ENCODE data around the gene PALD1.
"Not testable (repeated sequence)": the region's sequence is repeated elsewhere in the genome, so short reads cannot be mapped to it uniquely, and the experiment has no call there.

Gene PALD1

DNA sequence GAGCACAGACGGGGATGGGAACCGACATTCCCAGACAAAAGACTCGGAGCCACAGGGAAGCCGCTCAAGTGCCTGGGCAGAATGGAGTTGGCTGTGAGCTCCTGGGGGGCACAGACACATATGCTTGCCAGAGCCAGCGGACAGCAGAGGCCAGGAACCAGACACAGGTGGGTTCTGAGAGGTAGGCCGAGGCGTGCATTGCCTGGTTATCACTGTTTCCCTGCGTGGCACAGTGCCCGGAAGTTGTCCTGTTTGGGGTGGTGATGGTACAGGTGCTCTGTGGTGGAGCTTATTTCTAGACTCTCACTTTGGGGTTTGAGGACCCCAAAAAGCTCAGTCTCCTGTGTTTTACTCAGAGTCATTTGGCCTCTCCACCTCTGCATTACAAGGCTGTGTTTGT lies 2.5 kb downstream of the PALD1 start:
- Histone ChIP-seq H4K20me1 (ENCODE audit: control insufficient read depth, insufficient read depth, low read depth, low read length) (peaks cover 9% of the 10 kb centered on the region; the same call in 1 of the 2 replicates), H3K4me3 (ENCODE audit: low read length) (peak overlapping the region; percentile 88), H3K36me3 (ENCODE audit: control insufficient read depth, low read length) (peaks cover 55% of the 10 kb centered on the region), H3K9me3 (ENCODE audit: control insufficient read depth, insufficient read depth, low read length) (no peaks in the 10 kb centered on the region), H3K27me3 (ENCODE audit: control insufficient read depth, low read length) (no peaks in the 10 kb centered on the region), H3K4me1 (ENCODE audit: control insufficient read depth, low read length) (peaks cover 48% of the 10 kb centered on the region), H3K27ac (ENCODE audit: low read depth, low read length) (peak overlapping the region; percentile 77), H3F3A (ENCODE audit: control insufficient read depth, insufficient read depth) (peaks cover 13% of the 10 kb centered on the region), H3K79me2 (ENCODE audit: control insufficient read depth, low read length) (peaks cover 67% of the 10 kb centered on the region), H3K9me2 (replicated peaks; ENCODE audit: control insufficient read depth, low read length) (no peaks in the 10 kb centered on the region), H3K4me2 (ENCODE audit: low read length) (peak overlapping the region; percentile 97)
- TF ChIP-seq EZH2phosphoT487 (IDR thresholded peaks at IDR 0.05; ENCODE audit: borderline replicate concordance, low read length) = no peak
- TF ChIP-seq, protein P1, sequence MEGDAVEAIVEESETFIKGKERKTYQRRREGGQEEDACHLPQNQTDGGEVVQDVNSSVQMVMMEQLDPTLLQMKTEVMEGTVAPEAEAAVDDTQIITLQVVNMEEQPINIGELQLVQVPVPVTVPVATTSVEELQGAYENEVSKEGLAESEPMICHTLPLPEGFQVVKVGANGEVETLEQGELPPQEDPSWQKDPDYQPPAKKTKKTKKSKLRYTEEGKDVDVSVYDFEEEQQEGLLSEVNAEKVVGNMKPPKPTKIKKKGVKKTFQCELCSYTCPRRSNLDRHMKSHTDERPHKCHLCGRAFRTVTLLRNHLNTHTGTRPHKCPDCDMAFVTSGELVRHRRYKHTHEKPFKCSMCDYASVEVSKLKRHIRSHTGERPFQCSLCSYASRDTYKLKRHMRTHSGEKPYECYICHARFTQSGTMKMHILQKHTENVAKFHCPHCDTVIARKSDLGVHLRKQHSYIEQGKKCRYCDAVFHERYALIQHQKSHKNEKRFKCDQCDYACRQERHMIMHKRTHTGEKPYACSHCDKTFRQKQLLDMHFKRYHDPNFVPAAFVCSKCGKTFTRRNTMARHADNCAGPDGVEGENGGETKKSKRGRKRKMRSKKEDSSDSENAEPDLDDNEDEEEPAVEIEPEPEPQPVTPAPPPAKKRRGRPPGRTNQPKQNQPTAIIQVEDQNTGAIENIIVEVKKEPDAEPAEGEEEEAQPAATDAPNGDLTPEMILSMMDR (IDR thresholded peaks at IDR 0.05; ENCODE audit: low read depth, low read length, poor library complexity, severe bottlenecking) = no peak

DNA sequence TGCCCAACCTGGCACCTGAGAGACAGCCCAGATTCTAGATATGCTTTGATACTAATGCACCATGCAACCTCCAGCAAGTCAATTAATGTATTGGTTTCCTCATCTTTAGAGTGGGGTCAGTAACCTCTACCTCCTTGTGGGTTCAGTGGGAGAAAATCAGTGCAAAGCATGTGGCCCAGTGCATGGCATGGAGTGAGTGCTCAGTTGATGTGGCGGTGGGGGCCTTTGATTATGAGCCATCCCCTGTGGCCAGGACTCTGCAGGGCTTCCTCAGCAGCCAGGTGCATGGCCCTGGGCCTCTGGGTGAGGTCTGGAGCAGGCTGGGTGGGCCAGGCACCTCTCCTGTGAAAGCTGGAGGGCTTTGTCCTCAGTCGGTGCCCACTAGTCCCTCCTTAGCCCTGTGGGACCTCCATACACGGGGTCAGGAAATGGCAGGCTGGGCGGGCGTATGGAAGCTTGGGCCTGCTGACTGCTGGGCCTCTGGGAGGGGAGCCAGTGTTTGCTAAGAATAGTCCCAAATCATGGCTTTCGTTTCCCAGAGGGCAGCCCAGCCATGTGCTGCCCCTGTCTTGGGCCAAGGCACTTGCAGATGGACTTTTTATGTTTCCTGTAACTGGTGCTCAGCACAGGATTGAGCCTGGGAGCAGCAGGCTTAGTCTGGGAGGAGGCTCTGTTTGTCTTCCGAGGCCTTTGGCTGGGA lies 3.4 kb downstream of the PALD1 start:
- TF ChIP-seq, protein P1 (IDR thresholded peaks at IDR 0.05; ENCODE audit: low read depth, low read length, poor library complexity, severe bottlenecking) = no peak
- no peak for TF ChIP-seq EZH2phosphoT487 (IDR thresholded peaks at IDR 0.05; ENCODE audit: borderline replicate concordance, low read length)
- Histone ChIP-seq H3K4me2 (ENCODE audit: low read length) (peak overlapping the region; percentile 97), H3K9me3 (ENCODE audit: control insufficient read depth, insufficient read depth, low read length) (no peaks in the 10 kb centered on the region), H3K27ac (ENCODE audit: low read depth, low read length) (no peak overlapping the region), H3K36me3 (ENCODE audit: control insufficient read depth, low read length) (peaks cover 61% of the 10 kb centered on the region), H3K9me2 (replicated peaks; ENCODE audit: control insufficient read depth, low read length) (no peaks in the 10 kb centered on the region), H3K79me2 (ENCODE audit: control insufficient read depth, low read length) (peaks cover 75% of the 10 kb centered on the region), H4K20me1 (ENCODE audit: control insufficient read depth, insufficient read depth, low read depth, low read length) (peaks cover 9% of the 10 kb centered on the region; the same call in 1 of the 2 replicates), H3K4me3 (ENCODE audit: low read length) (peak overlapping the region; percentile 88; the same call in 1 of the 2 replicates), H3K4me1 (ENCODE audit: control insufficient read depth, low read length) (peaks cover 47% of the 10 kb centered on the region), H3F3A (ENCODE audit: control insufficient read depth, insufficient read depth) (peaks cover 12% of the 10 kb centered on the region), H3K27me3 (ENCODE audit: control insufficient read depth, low read length) (no peaks in the 10 kb centered on the region)

DNA sequence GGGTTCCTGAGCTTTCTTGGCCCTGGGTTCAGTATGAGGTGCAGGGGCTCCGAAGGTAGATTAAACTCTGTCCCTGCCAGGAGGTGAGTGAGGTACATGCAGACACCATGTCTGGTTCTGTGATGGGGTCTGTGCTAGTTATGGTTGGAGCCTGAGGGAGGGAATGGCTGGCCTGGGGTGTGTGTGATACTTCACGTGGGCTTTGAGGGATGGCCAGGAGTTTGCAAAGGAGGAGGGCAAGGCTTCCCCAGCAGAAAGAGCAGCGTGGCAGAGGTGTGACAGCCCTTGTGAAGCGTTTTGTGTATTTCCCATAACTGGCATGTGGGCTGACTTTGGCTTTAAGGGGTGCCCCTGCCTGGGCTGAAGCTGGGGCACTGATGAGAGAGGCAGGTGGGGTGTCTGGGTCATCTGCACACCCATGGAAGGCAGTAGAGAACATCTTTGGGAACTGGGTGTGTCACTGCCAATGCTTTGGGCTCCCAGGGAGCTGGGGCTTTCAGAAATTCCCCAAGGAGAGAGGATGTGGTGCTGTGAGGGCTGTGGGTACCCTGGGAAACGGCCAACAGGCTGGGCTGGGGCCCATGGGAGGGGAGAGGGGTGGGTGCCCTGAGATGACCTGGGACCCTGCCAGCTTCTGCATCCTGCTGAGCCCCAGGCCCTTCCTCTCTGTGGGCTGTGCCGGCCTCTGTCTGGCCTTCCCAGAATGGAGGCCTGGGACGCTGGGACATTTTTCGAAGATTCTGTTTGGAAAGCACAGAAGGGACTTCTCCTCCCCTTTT lies 4.6 kb downstream of the PALD1 start:
- peaks cover 12% of the 10 kb centered on the region for H3F3A ChIP-seq (ENCODE audit: control insufficient read depth, insufficient read depth)
- H3K4me1 ChIP-seq (ENCODE audit: control insufficient read depth, low read length) = peaks cover 42% of the 10 kb centered on the region
- no peak for TF ChIP-seq EZH2phosphoT487 (IDR thresholded peaks at IDR 0.05; ENCODE audit: borderline replicate concordance, low read length)
- TF ChIP-seq, protein P1 (IDR thresholded peaks at IDR 0.05; ENCODE audit: low read depth, low read length, poor library complexity, severe bottlenecking) = no peak
- H3K4me2 ChIP-seq (ENCODE audit: low read length) = peak overlapping the region; percentile 1; the same call in 1 of the 2 replicates
- H3K27ac ChIP-seq (ENCODE audit: low read depth, low read length) = no peak overlapping the region
- H3K27me3 ChIP-seq (ENCODE audit: control insufficient read depth, low read length) = no peaks in the 10 kb centered on the region
- peaks cover 66% of the 10 kb centered on the region for H3K36me3 ChIP-seq (ENCODE audit: control insufficient read depth, low read length)
- no peaks in the 10 kb centered on the region for H3K9me2 ChIP-seq (replicated peaks; ENCODE audit: control insufficient read depth, low read length)
- H4K20me1 ChIP-seq (ENCODE audit: control insufficient read depth, insufficient read depth, low read depth, low read length) = peaks cover 9% of the 10 kb centered on the region; the same call in 1 of the 2 replicates
- H3K4me3 ChIP-seq (ENCODE audit: low read length) = no peak overlapping the region
- peaks cover 85% of the 10 kb centered on the region for H3K79me2 ChIP-seq (ENCODE audit: control insufficient read depth, low read length)
- H3K9me3 ChIP-seq (ENCODE audit: control insufficient read depth, insufficient read depth, low read length) = no peaks in the 10 kb centered on the region

DNA sequence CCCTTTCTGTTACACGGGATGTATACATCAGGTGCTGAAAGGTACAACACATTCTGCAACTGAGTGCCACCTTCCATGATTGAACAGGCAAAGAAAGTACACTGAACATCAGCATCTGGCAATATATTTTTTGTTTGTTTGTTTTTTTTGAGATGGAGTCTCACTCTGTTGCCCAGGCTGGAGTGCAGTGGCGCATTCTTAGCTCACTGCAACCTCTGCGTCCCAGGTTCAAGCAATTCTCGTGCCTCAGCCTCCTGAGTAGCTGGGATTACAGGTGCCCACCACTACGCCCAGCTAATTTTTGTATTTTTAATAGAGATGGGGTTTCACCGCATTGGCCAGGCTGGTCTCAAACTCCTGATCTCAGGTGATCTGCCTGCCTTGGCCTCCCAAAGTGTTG lies 5.3 kb downstream of the PALD1 start:
- peaks cover 48% of the 10 kb centered on the region for H3K4me1 ChIP-seq (ENCODE audit: control insufficient read depth, low read length)
- H3K27ac ChIP-seq (ENCODE audit: low read depth, low read length); H3K4me2 ChIP-seq (ENCODE audit: low read length); H3K9me3 ChIP-seq (ENCODE audit: control insufficient read depth, insufficient read depth, low read length); H3K4me3 ChIP-seq (ENCODE audit: low read length); H3K27me3 ChIP-seq (ENCODE audit: control insufficient read depth, low read length); H3K9me2 ChIP-seq (replicated peaks; ENCODE audit: control insufficient read depth, low read length); H4K20me1 ChIP-seq (ENCODE audit: control insufficient read depth, insufficient read depth, low read depth, low read length): not testable (repeated sequence)
- H3K79me2 ChIP-seq (ENCODE audit: control insufficient read depth, low read length) = peaks cover 91% of the 10 kb centered on the region
- peaks cover 12% of the 10 kb centered on the region for H3F3A ChIP-seq (ENCODE audit: control insufficient read depth, insufficient read depth)
- H3K36me3 ChIP-seq (ENCODE audit: control insufficient read depth, low read length) = peaks cover 66% of the 10 kb centered on the region

Data from DOHH2 (cell line).